Measurements from ENCODE around the gene CLTB.
A peak's percentile ranks its signal among the peaks of the same experiment; 100 is the strongest.

CLTB gene

GRCh38 chr5:176379881-176380280, 36.5 kb downstream of the CLTB start:
- no peak for DNase-seq

- DNase-seq: no peak
These were observed 43.1 kb downstream of the CLTB start for GRCh38 chr5:176373100-176373818.

GRCh38 chr5:176371621-176372539, 44.5 kb downstream of the CLTB start:
- DNase-seq: no peak

- no peak for DNase-seq
These were observed 46.2 kb downstream of the CLTB start for GRCh38 chr5:176369934-176370711.

- DNase-seq: no peak
These were observed 47.6 kb downstream of the CLTB start for GRCh38 chr5:176368726-176369125.

- DNase-seq: no peak
These were observed 50.0 kb downstream of the CLTB start for GRCh38 chr5:176366232-176366894.

GRCh38 chr5:176365351-176366231, 50.7 kb downstream of the CLTB start, which contains the start of gene ARL10:
Gene ARL10, plus strand, starts transcription at chr5:176365487. Its CDS starts 77 bp downstream, at chr5:176365564.
- peak; percentile 46 for DNase-seq

GRCh38 chr5:176364765-176365350, 51.5 kb downstream of the CLTB start:
- DNase-seq: peak; percentile 29

- no peak for DNase-seq
These were observed 54.2 kb downstream of the CLTB start for GRCh38 chr5:176362233-176362490.

GRCh38 chr5:176361437-176362232, 54.7 kb downstream of the CLTB start, which contains the start of gene KIAA1191:
Gene KIAA1191, minus strand, starts transcription at chr5:176361764. Its CDS starts 2,256 bp downstream, at chr5:176359508.
- DNase-seq: peak; percentile 82

GRCh38 chr5:176360894-176361436, 55.4 kb downstream of the CLTB start:
- no peak for DNase-seq

- peak; percentile 30 for DNase-seq
These were observed 56.7 kb downstream of the CLTB start for GRCh38 chr5:176359658-176360057.

- DNase-seq: no peak
These were observed 60.2 kb downstream of the CLTB start for GRCh38 chr5:176356179-176356566.

- no peak for DNase-seq
These were observed 60.8 kb downstream of the CLTB start for GRCh38 chr5:176355400-176356178.

- DNase-seq: no peak
These were observed 62.8 kb downstream of the CLTB start for GRCh38 chr5:176353533-176353932.

GRCh38 chr5:176352116-176352878, 64.0 kb downstream of the CLTB start:
- no peak for DNase-seq

GRCh38 chr5:176350416-176350815, 65.9 kb downstream of the CLTB start:
- no peak for DNase-seq

- DNase-seq: no peak
These were observed 73.4 kb downstream of the CLTB start for GRCh38 chr5:176342766-176343458.
